H1 (cell line): ENCODE measurements around the gene COA3. TPM values are rescaled to one million over a fixed set of nuclear protein-coding genes. Genes with fewer than 3 reads are reported as not detected.
A peak's percentile ranks its signal among the peaks of the same experiment; 100 is the strongest.

Source experiments
- ATF2 ChIP-seq: IDR thresholded peaks from 2 replicates; pipeline ENCODE4 v1.6.1; 2012; ENCODE audit warnings: low read length, inconsistent platforms
- CHD1 ChIP-seq: IDR thresholded peaks from 2 replicates; pipeline ENCODE4 v1.6.1; 2012; ENCODE audit warnings: low read depth, low read length, improper control_type of control experiment
- CREB1 ChIP-seq: IDR thresholded peaks from 2 replicates; pipeline ENCODE4 v1.6.1; 2012; ENCODE audit warnings: inconsistent platforms
- CTBP2 ChIP-seq: IDR thresholded peaks from 2 replicates; pipeline ENCODE4 v1.7.0; 2011; ENCODE audit warnings: borderline replicate concordance, mild to moderate bottlenecking, moderate library complexity, mixed read lengths, low read length; ENCODE audit not compliant: insufficient read depth, insufficient read length
- CTCF ChIP-seq, 3 experiments: IDR thresholded peaks; 1 replicate in 2 of 3; 2 replicates in 1 of 3; pipeline versions ENCODE4 v1.5.1 to v1.6.1; 2011; ENCODE audit warnings: low read length in 3 of 3, mild to moderate bottlenecking in 3 of 3, inconsistent platforms in 2 of 3, low read depth in 1 of 3, moderate library complexity in 1 of 3; ENCODE audit not compliant: insufficient read depth in 1 of 3; ENCODE audit errors: control extremely low read depth in 1 of 3
- EGR1 ChIP-seq: IDR thresholded peaks from 2 replicates; pipeline ENCODE4 v1.6.1; 2011; ENCODE audit warnings: low read depth, low read length, borderline replicate concordance
- KDM1A ChIP-seq: fragments of 200-600, 300-600 bp; sonication (generic); IDR thresholded peaks from 2 replicates; pipeline ENCODE4 v1.7.1; 2016; ENCODE audit warnings: mild to moderate bottlenecking, low read length, borderline replicate concordance
- KDM5A ChIP-seq: fragments of 200-600 bp; IDR thresholded peaks from 2 replicates; pipeline ENCODE4 v1.7.1; 2012; ENCODE audit warnings: mild to moderate bottlenecking, low read length, inconsistent platforms, mixed read lengths
- NRF1 ChIP-seq: IDR thresholded peaks from 2 replicates; pipeline ENCODE4 v1.6.1; 2011; ENCODE audit warnings: mild to moderate bottlenecking, low read depth, low read length, improper control_type of control experiment
- PHF8 ChIP-seq: fragments of 200-600 bp; sonication (generic); conservative IDR thresholded peaks from 2 replicates; pipeline ENCODE4 v1.7.1; 2012; ENCODE audit warnings: low read depth, mild to moderate bottlenecking, inconsistent platforms, low read length, moderate library complexity
- POLR2A ChIP-seq, 2 experiments: IDR thresholded peaks; 1 replicate in 1 of 2; 2 replicates in 1 of 2; pipeline ENCODE4 v1.6.1; 2011; ENCODE audit warnings: low read depth in 2 of 2, low read length in 2 of 2, mild to moderate bottlenecking in 2 of 2; ENCODE audit errors: control extremely low read depth in 1 of 2
- POU5F1 ChIP-seq: IDR thresholded peaks from 2 replicates; pipeline ENCODE4 v1.6.1; 2011; ENCODE audit warnings: low read depth, mild to moderate bottlenecking, low read length, moderate library complexity
- RAD21 ChIP-seq, 2 experiments: IDR thresholded peaks in 1 of 2; conservative IDR thresholded peaks in 1 of 2; 2 replicates each; pipeline ENCODE4 v1.6.1; 2011; ENCODE audit warnings: low read depth in 2 of 2, low read length in 2 of 2, improper control_type of control experiment in 1 of 2, inconsistent platforms in 1 of 2, mild to moderate bottlenecking in 1 of 2, moderate library complexity in 1 of 2
- SIX5 ChIP-seq: IDR thresholded peaks from 2 replicates; pipeline ENCODE4 v1.6.1; 2011; ENCODE audit warnings: mild to moderate bottlenecking, low read depth, low read length
- SP1 ChIP-seq: IDR thresholded peaks from 2 replicates; pipeline ENCODE4 v1.6.1; 2011; ENCODE audit warnings: low read depth, low read length
- SRF ChIP-seq: IDR thresholded peaks from 2 replicates; pipeline ENCODE4 v1.6.1; 2011; ENCODE audit warnings: mild to moderate bottlenecking, low read depth, low read length, moderate library complexity
- SUZ12 ChIP-seq: fragments of 200-600 bp; sonication (generic); IDR thresholded peaks from 2 replicates; pipeline ENCODE4 v1.6.1; 2012; ENCODE audit warnings: mild to moderate bottlenecking, inconsistent platforms, low read length, moderate library complexity, mixed read lengths
- polyA plus RNA-seq, 7 experiments: library from polyadenylated mRNA; depleted of rRNA in 3 of 7; stranded (reverse) in 5 of 7; unstranded in 2 of 7; fragments of >200 nt in 5 of 7; fragments of 200-250 nt in 2 of 7; gene quantifications; 1 replicate in 5 of 7; 2 replicates in 1 of 7; 4 replicates in 1 of 7; pipeline versions ENCODE4 v1.2.1 to v1.2.3, GENCODE V29; 2011 to 2013; ENCODE audit warnings: missing spikeins in 2 of 7, mixed read lengths in 2 of 7
- total RNA-seq: library from RNA; stranded (reverse); fragmentation: NEBNext Ultra II Directional; extraction: Animal tissue kit (Norgen Biotek cat#: 25700); gene quantifications from 2 replicates; pipeline ENCODE4 v1.2.1, GENCODE V29; 2021
- TF ChIP-seq, protein P1 (sequence below): IDR thresholded peaks from 2 replicates; pipeline ENCODE4 v1.6.1; 2011; ENCODE audit warnings: low read length, improper control_type of control experiment

Gene COA3
- total and polyA plus RNA-seq, 2 of the 8 experiments (the other 6 are each of a cell fraction or from before 2014, with no cell fraction given), result 68.4 to 143 TPM

- TF ChIP-seq, protein P1, sequence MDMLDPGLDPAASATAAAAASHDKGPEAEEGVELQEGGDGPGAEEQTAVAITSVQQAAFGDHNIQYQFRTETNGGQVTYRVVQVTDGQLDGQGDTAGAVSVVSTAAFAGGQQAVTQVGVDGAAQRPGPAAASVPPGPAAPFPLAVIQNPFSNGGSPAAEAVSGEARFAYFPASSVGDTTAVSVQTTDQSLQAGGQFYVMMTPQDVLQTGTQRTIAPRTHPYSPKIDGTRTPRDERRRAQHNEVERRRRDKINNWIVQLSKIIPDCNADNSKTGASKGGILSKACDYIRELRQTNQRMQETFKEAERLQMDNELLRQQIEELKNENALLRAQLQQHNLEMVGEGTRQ, result no peak
- no peak for TF ChIP-seq NRF1
- TF ChIP-seq POLR2A (IDR thresholded peaks at IDR 0.05; ENCODE audit: control extremely low read depth in 1 of 2, low read depth in 2 of 2, low read length in 2 of 2), result peak in 1 of 2 experiments; percentile 74; a peak in 2 of 3 replicates
- no peak for TF ChIP-seq SUZ12
- TF ChIP-seq POU5F1, result no peak
- no peak for TF ChIP-seq CTBP2
- TF ChIP-seq PHF8, result peak; percentile 72
- TF ChIP-seq ATF2, result no peak
- TF ChIP-seq RAD21 (IDR thresholded peaks at IDR 0.05 in 1 of 2, conservative IDR thresholded peaks at IDR 0.05 in 1 of 2; ENCODE audit: low read depth in 2 of 2, low read length in 2 of 2), result no peak
- TF ChIP-seq EGR1, result no peak
- TF ChIP-seq SRF, result no peak
- TF ChIP-seq CHD1, result no peak
- TF ChIP-seq CREB1, result peak; percentile 66
- no peak for TF ChIP-seq CTCF (IDR thresholded peaks at IDR 0.05; ENCODE audit: control extremely low read depth in 1 of 3, insufficient read depth in 1 of 3, low read depth in 1 of 3, low read length in 3 of 3)
- TF ChIP-seq SIX5, result peak; percentile 77
- peak; percentile 59; the same call in 1 of the 2 replicates for TF ChIP-seq SP1
- TF ChIP-seq KDM1A, result peak; percentile 79
- TF ChIP-seq KDM5A, result peak; percentile 78
Observed at GRCh38 chr17:42798383-42799380, at the start of gene COA3, which contains the start of gene CNTD1 (continued).
